OCI-LY1 (cell line): ENCODE results near the gene DAPL1.

ENCODE experiments used
- H2AFZ ChIP-seq: fragments of 200-600 bp; sonication (generic), shearing (Covaris generic); 2 replicates; pipeline ENCODE4 v1.6.0; 2014; ENCODE audit warnings: antibody characterized with exemption, mild to moderate bottlenecking, low read length
- H3F3A ChIP-seq: fragments of 200-600 bp; sonication (generic), shearing (Covaris generic); 2 replicates; pipeline ENCODE4 v1.6.0; 2014; ENCODE audit warnings: mild to moderate bottlenecking, antibody characterized with exemption, low read length, moderate library complexity; ENCODE audit not compliant: insufficient read depth
- H3K27ac ChIP-seq: fragments of 200-600 bp; sonication (generic); 2 replicates; pipeline ENCODE4 v1.5.1; 2014; ENCODE audit warnings: low read length, mixed run types, mild to moderate bottlenecking, low read depth; ENCODE audit not compliant: poor library complexity, severe bottlenecking
- H3K27me3 ChIP-seq: fragments of 200-600 bp; sonication (generic); 2 replicates; pipeline ENCODE4 v1.6.0; 2014; ENCODE audit warnings: antibody characterized with exemption, mild to moderate bottlenecking, low read length, moderate library complexity; ENCODE audit not compliant: insufficient read depth
- H3K36me3 ChIP-seq: fragments of 200-600 bp; sonication (generic); 2 replicates; pipeline ENCODE4 v1.6.1; 2014; ENCODE audit warnings: mild to moderate bottlenecking, antibody characterized with exemption, low read length, moderate library complexity, mixed read lengths; ENCODE audit not compliant: insufficient read depth
- H3K4me1 ChIP-seq: fragments of 200-600 bp; sonication (generic); 2 replicates; pipeline ENCODE4 v1.5.1; 2014; ENCODE audit warnings: mild to moderate bottlenecking, low read length, moderate library complexity; ENCODE audit not compliant: insufficient read depth, severe bottlenecking
- H3K4me2 ChIP-seq: fragments of 200-600 bp; sonication (generic), shearing (Covaris generic); 2 replicates; pipeline ENCODE4 v1.6.1; 2014; ENCODE audit warnings: low read length
- H3K4me3 ChIP-seq: fragments of 200-600 bp; sonication (generic); 2 replicates; pipeline ENCODE4 v1.5.1; 2014; ENCODE audit warnings: low read length, low read depth, mild to moderate bottlenecking, mixed read lengths; ENCODE audit not compliant: poor library complexity, severe bottlenecking
- H3K79me2 ChIP-seq: fragments of 200-600 bp; shearing (Covaris generic); 2 replicates; pipeline ENCODE4 v1.6.1; 2016; ENCODE audit warnings: mixed run types, low read length, mixed read lengths; ENCODE audit not compliant: insufficient read depth
- H3K9ac ChIP-seq: fragments of 200-600 bp; sonication (generic), shearing (Covaris generic); 2 replicates; pipeline ENCODE4 v1.6.1; 2014; ENCODE audit warnings: mild to moderate bottlenecking, low read length, mixed read lengths
- H3K9me2 ChIP-seq: fragments of 200-600 bp; sonication (generic), shearing (Covaris generic); 2 replicates; pipeline ENCODE4 v1.6.1; 2014; ENCODE audit warnings: low read depth, mild to moderate bottlenecking, low read length, mixed read lengths
- H3K9me3 ChIP-seq: fragments of 200-600 bp; shearing (Covaris generic); 2 replicates; pipeline ENCODE4 v1.6.1; 2014; ENCODE audit warnings: low read length, mixed read lengths
- H4K20me1 ChIP-seq: fragments of 200-600 bp; sonication (generic), shearing (Covaris generic); 2 replicates; pipeline ENCODE4 v1.6.0; 2016; ENCODE audit warnings: mild to moderate bottlenecking, low read length; ENCODE audit not compliant: insufficient read depth
- CTCF ChIP-seq: fragments of 200-600 bp; sonication (generic), shearing (Covaris generic); IDR thresholded peaks from 2 replicates; pipeline ENCODE4 v1.5.1; 2017; ENCODE audit warnings: mild to moderate bottlenecking, antibody characterized with exemption, low read length, moderate library complexity, mixed read lengths
- EZH2 ChIP-seq: fragments of 200-600 bp; sonication (generic), shearing (Covaris generic); IDR thresholded peaks from 2 replicates; pipeline ENCODE4 v1.8.0; 2017; ENCODE audit warnings: borderline replicate concordance, mixed run types, mild to moderate bottlenecking, antibody characterized with exemption, low read length, moderate library complexity, mixed read lengths

DAPL1 gene

GRCh38 chr2:158829167-158829566 lies 34.0 kb downstream of the DAPL1 start:
- Histone ChIP-seq H3F3A (no peaks in the 10 kb centered on the region), H3K4me1 (no peaks in the 10 kb centered on the region), H3K27me3 (no peaks in the 10 kb centered on the region), H4K20me1 (no peaks in the 10 kb centered on the region), H3K9me2 (no peaks in the 10 kb centered on the region), H3K4me2 (no peak overlapping the region), H3K27ac (no peak overlapping the region), H3K4me3 (no peak overlapping the region), H2AFZ (no peak overlapping the region), H3K36me3 (no peaks in the 10 kb centered on the region), H3K9ac (no peak overlapping the region), H3K79me2 (no peaks in the 10 kb centered on the region), H3K9me3 (no peaks in the 10 kb centered on the region)
- TF ChIP-seq CTCF (no peak), EZH2 (no peak)

GRCh38 chr2:158830201-158830600 lies 35.1 kb downstream of the DAPL1 start:
- Histone ChIP-seq H3K4me2 (no peak overlapping the region), H3K36me3 (no peaks in the 10 kb centered on the region), H3K79me2 (no peaks in the 10 kb centered on the region), H3K27me3 (no peaks in the 10 kb centered on the region), H2AFZ (no peak overlapping the region), H3K9me3 (no peaks in the 10 kb centered on the region), H3F3A (no peaks in the 10 kb centered on the region), H3K9ac (no peak overlapping the region), H3K27ac (no peak overlapping the region), H3K4me3 (no peak overlapping the region), H3K4me1 (no peaks in the 10 kb centered on the region), H4K20me1 (no peaks in the 10 kb centered on the region), H3K9me2 (no peaks in the 10 kb centered on the region)
- no peak for TF ChIP-seq CTCF

- no peaks in the 10 kb centered on the region for H3K79me2 ChIP-seq
- no peak overlapping the region for H3K27ac ChIP-seq
- no peaks in the 10 kb centered on the region for H3K27me3 ChIP-seq
- TF ChIP-seq EZH2 = no peak
- TF ChIP-seq CTCF = no peak
- H3K9me2 ChIP-seq = no peaks in the 10 kb centered on the region
- H3K9me3 ChIP-seq = no peaks in the 10 kb centered on the region
- H3K9ac ChIP-seq = no peak overlapping the region
- H3K4me1 ChIP-seq = no peaks in the 10 kb centered on the region
- no peak overlapping the region for H3K4me2 ChIP-seq
- no peaks in the 10 kb centered on the region for H3F3A ChIP-seq
- no peak overlapping the region for H3K4me3 ChIP-seq
- no peaks in the 10 kb centered on the region for H3K36me3 ChIP-seq
- no peak overlapping the region for H2AFZ ChIP-seq
- no peaks in the 10 kb centered on the region for H4K20me1 ChIP-seq
Measured at GRCh38 chr2:158835431-158835830, 40.3 kb downstream of the DAPL1 start.
